Astrocyte (in vitro differentiated cells and primary cell): ENCODE data around the gene ZNF467. TPM values are rescaled to one million over a fixed set of nuclear protein-coding genes. Genes with fewer than 3 reads are reported as not detected.

Source experiments
- DNase-seq: peaks from one replicate; pipeline ENCODE4 v3.0.0-alpha.2; 2010; ENCODE audit warnings: low read depth
- FAIRE-seq: peaks from 2 replicates; lab custom pipeline; 2011; peaks lifted over from hg19 to GRCh38; lab: Jason Lieb, UNC
- H2AFZ ChIP-seq: 2 replicates; pipeline ENCODE4 v1.6.0; 2012; ENCODE audit warnings: low read depth, low read length, inconsistent platforms
- H3K27ac ChIP-seq: 2 replicates; pipeline ENCODE4 v1.5.1; 2011; ENCODE audit warnings: low read depth, low read length, inconsistent platforms
- H3K27me3 ChIP-seq: 2 replicates; pipeline ENCODE4 v1.6.0; 2011; ENCODE audit warnings: low read length, inconsistent platforms; ENCODE audit not compliant: insufficient read depth
- H3K36me3 ChIP-seq: 2 replicates; pipeline ENCODE4 v1.5.1; 2011; ENCODE audit warnings: low read length, inconsistent platforms; ENCODE audit not compliant: insufficient read depth
- H3K4me1 ChIP-seq: 2 replicates; pipeline ENCODE4 v1.5.1; 2011; ENCODE audit warnings: low read length, inconsistent platforms; ENCODE audit not compliant: insufficient read depth
- H3K4me2 ChIP-seq: 2 replicates; pipeline ENCODE4 v1.6.0; 2012; ENCODE audit warnings: low read length, inconsistent platforms
- H3K4me3 ChIP-seq: 2 replicates; pipeline ENCODE4 v1.5.1; 2011; ENCODE audit warnings: low read depth, mild to moderate bottlenecking, low read length, inconsistent platforms; ENCODE audit not compliant: insufficient read depth
- H3K79me2 ChIP-seq: 2 replicates; pipeline ENCODE4 v1.6.0; 2012; ENCODE audit warnings: mild to moderate bottlenecking, low read length, inconsistent platforms; ENCODE audit not compliant: insufficient read depth
- H3K9ac ChIP-seq: 2 replicates; pipeline ENCODE4 v1.6.0; 2012; ENCODE audit warnings: mild to moderate bottlenecking, low read length, inconsistent platforms
- H3K9me3 ChIP-seq: 2 replicates; pipeline ENCODE4 v1.5.1; 2012; ENCODE audit warnings: low read depth, mild to moderate bottlenecking, low read length, inconsistent platforms; ENCODE audit not compliant: insufficient read depth
- H4K20me1 ChIP-seq: 2 replicates; pipeline ENCODE4 v1.6.0; 2012; ENCODE audit warnings: low read length, inconsistent platforms; ENCODE audit not compliant: insufficient read depth
- H3K27ac Mint-ChIP-seq: one replicate; pipeline ENCODE4 v1.8.0; 2021; ENCODE audit warnings: mild to moderate bottlenecking, mixed read lengths; ENCODE audit not compliant: unreplicated experiment
- H3K27me3 Mint-ChIP-seq: one replicate; pipeline ENCODE4 v1.8.0; 2021; ENCODE audit warnings: low read depth, mixed read lengths; ENCODE audit not compliant: unreplicated experiment
- H3K36me3 Mint-ChIP-seq: one replicate; pipeline ENCODE4 v1.8.0; 2021; ENCODE audit warnings: low read depth, mixed read lengths; ENCODE audit not compliant: unreplicated experiment
- H3K4me1 Mint-ChIP-seq: one replicate; pipeline ENCODE4 v1.8.0; 2021; ENCODE audit warnings: low read depth, mixed read lengths; ENCODE audit not compliant: unreplicated experiment
- H3K4me3 Mint-ChIP-seq: one replicate; pipeline ENCODE4 v1.8.0; 2021; ENCODE audit warnings: mild to moderate bottlenecking, moderate library complexity, mixed read lengths; ENCODE audit not compliant: unreplicated experiment
- H3K9me3 Mint-ChIP-seq: one replicate; pipeline ENCODE4 v1.8.0; 2021; ENCODE audit warnings: mild to moderate bottlenecking, mixed read lengths; ENCODE audit not compliant: unreplicated experiment
- EZH2 ChIP-seq: IDR thresholded peaks from 2 replicates; pipeline ENCODE4 v1.6.1; 2012; ENCODE audit warnings: mild to moderate bottlenecking, low read length, inconsistent platforms; ENCODE audit not compliant: insufficient read depth
- total RNA-seq: library from RNA; stranded (reverse); gene quantifications from 2 replicates; pipeline ENCODE4 v1.2.1, GENCODE V29; 2021
- TF ChIP-seq, protein P1 (sequence below): IDR thresholded peaks from 2 replicates; pipeline ENCODE4 v1.5.1; 2011; ENCODE audit warnings: low read depth, mild to moderate bottlenecking, inconsistent platforms, low read length, moderate library complexity; ENCODE audit not compliant: insufficient read depth

ZNF467 gene
- total RNA-seq, 1 donor from 2014 or later, result 16.6 TPM

DNA sequence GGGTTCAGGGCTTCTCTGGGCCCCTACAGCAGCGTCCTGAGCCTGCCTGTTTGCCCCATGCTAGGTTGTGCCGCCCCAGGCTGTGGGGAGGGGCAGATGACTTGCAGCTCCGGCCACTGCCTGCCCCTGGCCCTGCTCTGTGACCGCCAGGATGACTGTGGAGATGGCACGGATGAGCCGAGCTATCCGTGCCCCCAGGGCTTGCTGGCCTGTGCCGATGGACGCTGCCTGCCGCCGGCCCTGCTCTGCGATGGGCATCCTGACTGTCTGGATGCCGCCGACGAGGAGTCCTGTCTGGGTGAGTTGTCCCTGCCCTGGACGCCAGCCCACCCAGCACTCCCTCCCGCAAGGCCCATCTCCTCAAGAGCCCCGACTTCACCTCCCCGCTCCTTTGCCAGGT lies 15.7 kb upstream of the ZNF467 start:
- H2AFZ ChIP-seq, result no peak overlapping the region
- no peaks in the 10 kb centered on the region for H3K79me2 ChIP-seq
- peaks cover 15% of the 10 kb centered on the region for H3K27me3 ChIP-seq
- Mint-ChIP-seq H3K36me3 (no peaks in the 10 kb centered on the region), H3K27ac (no peak overlapping the region), H3K27me3 (peaks cover 69% of the 10 kb centered on the region), H3K4me1 (no peaks in the 10 kb centered on the region), H3K4me3 (no peak overlapping the region), H3K9me3 (no peaks in the 10 kb centered on the region)
- no peak for TF ChIP-seq EZH2
- TF ChIP-seq, protein P1, sequence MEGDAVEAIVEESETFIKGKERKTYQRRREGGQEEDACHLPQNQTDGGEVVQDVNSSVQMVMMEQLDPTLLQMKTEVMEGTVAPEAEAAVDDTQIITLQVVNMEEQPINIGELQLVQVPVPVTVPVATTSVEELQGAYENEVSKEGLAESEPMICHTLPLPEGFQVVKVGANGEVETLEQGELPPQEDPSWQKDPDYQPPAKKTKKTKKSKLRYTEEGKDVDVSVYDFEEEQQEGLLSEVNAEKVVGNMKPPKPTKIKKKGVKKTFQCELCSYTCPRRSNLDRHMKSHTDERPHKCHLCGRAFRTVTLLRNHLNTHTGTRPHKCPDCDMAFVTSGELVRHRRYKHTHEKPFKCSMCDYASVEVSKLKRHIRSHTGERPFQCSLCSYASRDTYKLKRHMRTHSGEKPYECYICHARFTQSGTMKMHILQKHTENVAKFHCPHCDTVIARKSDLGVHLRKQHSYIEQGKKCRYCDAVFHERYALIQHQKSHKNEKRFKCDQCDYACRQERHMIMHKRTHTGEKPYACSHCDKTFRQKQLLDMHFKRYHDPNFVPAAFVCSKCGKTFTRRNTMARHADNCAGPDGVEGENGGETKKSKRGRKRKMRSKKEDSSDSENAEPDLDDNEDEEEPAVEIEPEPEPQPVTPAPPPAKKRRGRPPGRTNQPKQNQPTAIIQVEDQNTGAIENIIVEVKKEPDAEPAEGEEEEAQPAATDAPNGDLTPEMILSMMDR, result no peak
- no peaks in the 10 kb centered on the region for H3K4me1 ChIP-seq
- DNase-seq (no peak), FAIRE-seq (no peak)
- H4K20me1 ChIP-seq, result no peaks in the 10 kb centered on the region
- H3K27ac ChIP-seq, result no peak overlapping the region
- no peak overlapping the region for H3K9ac ChIP-seq
- no peaks in the 10 kb centered on the region for H3K9me3 ChIP-seq
- H3K4me2 ChIP-seq, result no peak overlapping the region
- no peaks in the 10 kb centered on the region for H3K36me3 ChIP-seq
- no peak overlapping the region for H3K4me3 ChIP-seq

DNA sequence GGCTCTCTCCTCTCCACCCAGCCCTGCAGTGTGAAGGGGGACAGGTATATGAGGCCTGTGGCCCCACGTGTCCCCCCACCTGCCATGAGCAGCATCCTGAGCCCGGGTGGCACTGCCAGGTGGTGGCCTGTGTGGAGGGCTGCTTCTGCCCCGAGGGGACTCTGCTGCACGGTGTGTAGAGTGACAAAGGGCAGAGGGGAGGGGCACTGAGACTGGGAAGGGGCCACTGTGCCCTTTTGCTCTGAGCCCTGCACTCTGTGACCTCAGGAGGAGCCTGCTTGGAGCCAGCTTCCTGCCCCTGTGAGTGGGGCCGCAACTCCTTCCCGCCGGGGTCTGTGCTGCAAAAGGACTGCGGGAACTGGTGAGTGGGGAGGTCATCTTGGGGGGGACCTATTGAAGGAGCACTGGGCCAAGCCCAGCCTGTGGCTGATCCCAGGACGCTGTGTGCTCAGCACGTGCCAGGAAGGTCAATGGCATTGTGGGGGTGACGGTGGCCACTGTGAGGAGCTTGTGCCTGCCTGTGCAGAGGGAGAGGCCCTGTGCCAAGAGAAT lies 15.0 kb upstream of the ZNF467 start:
- Mint-ChIP-seq H3K9me3 (no peaks in the 10 kb centered on the region), H3K4me1 (no peaks in the 10 kb centered on the region), H3K36me3 (no peaks in the 10 kb centered on the region), H3K27ac (no peak overlapping the region), H3K4me3 (no peak overlapping the region), H3K27me3 (peaks cover 69% of the 10 kb centered on the region)
- Histone ChIP-seq H3K9ac (no peak overlapping the region), H2AFZ (no peak overlapping the region), H3K9me3 (no peaks in the 10 kb centered on the region), H3K4me3 (no peak overlapping the region), H4K20me1 (no peaks in the 10 kb centered on the region), H3K27me3 (peaks cover 15% of the 10 kb centered on the region), H3K4me2 (no peak overlapping the region), H3K79me2 (no peaks in the 10 kb centered on the region), H3K4me1 (no peaks in the 10 kb centered on the region), H3K27ac (no peak overlapping the region), H3K36me3 (no peaks in the 10 kb centered on the region)
- FAIRE-seq (no peak), DNase-seq (no peak)
- TF ChIP-seq, protein P1, result no peak
- no peak for TF ChIP-seq EZH2

DNA sequence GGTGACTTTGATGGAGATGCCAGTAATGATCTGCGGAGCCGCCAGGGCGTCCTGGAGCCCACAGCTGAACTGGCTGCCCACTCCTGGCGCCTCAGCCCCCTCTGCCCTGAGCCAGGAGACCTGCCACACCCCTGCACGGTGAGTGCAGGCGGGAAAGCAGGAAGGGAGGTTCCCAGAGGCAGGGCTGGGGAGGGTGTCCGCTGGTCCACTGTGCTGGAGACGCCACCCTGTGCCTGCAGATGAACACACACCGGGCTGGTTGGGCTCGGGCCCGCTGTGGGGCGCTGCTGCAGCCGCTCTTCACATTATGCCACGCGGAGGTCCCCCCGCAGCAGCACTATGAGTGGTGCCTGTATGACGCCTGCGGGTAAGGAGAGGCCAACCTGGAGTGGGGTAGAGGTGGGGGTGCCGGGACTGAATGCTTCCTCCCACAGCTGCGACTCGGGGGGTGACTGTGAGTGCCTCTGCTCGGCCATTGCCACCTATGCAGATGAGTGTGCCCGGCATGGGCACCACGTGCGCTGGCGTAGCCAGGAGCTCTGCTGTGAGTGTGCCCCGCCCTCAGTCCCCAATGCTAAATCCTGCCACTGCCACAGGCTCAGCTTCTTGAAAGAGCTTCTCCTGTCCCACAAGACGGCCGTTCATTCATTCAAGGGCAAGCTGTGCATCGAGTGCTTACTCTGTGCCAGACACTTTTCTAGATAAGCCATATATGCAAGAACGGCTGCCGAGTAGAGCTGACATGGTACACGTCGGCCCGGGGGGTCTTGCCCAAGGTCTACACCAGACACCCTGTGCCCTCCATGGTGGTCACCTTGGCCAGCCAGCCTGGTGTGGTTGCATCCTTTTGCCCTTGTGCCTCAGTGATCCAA lies 14.3 kb upstream of the ZNF467 start:
- FAIRE-seq (no peak), DNase-seq (no peak)
- peaks cover 13% of the 10 kb centered on the region for H3K27me3 ChIP-seq
- Mint-ChIP-seq H3K27me3 (peaks cover 65% of the 10 kb centered on the region), H3K4me3 (no peak overlapping the region), H3K9me3 (no peaks in the 10 kb centered on the region), H3K4me1 (no peaks in the 10 kb centered on the region), H3K27ac (no peak overlapping the region), H3K36me3 (no peaks in the 10 kb centered on the region)
- H3K9ac ChIP-seq, result no peak overlapping the region
- no peaks in the 10 kb centered on the region for H3K36me3 ChIP-seq
- no peaks in the 10 kb centered on the region for H3K9me3 ChIP-seq
- no peaks in the 10 kb centered on the region for H3K4me1 ChIP-seq
- no peaks in the 10 kb centered on the region for H4K20me1 ChIP-seq
- H3K79me2 ChIP-seq, result no peaks in the 10 kb centered on the region
- TF ChIP-seq EZH2, result no peak
- TF ChIP-seq, protein P1, result no peak
- H3K4me3 ChIP-seq, result no peak overlapping the region
- no peak overlapping the region for H2AFZ ChIP-seq
- no peak overlapping the region for H3K4me2 ChIP-seq
- H3K27ac ChIP-seq, result no peak overlapping the region
